ENCODE data around the gene DNAI1. TPM values are rescaled to one million over a fixed set of nuclear protein-coding genes. Genes with fewer than 3 reads are reported as not detected.

The DNAI1 gene
- total RNA-seq, 1 experiment from 2014 or later, result 1.1 TPM

GRCh38 chr9:34568133-34568532, 109.5 kb downstream of the DNAI1 start:
- ChIA-PET CTCF (no interaction called here), POLR2A (no interaction called here)
- no peak overlapping the region for H3K4me3 ChIP-seq (replicated peaks in 1 of 2; ENCODE audit: low read depth in 1 of 2, low read length in 2 of 2)

More at GRCh38 chr9:34568133-34568532, 109.5 kb downstream of the DNAI1 start:
- no peaks in the 10 kb centered on the region for H4K20me1 ChIP-seq (ENCODE audit: insufficient read depth)
- BruUV-seq (replicated peaks), result no TSS peak
- H2AFZ ChIP-seq (ENCODE audit: low read depth, low read length, poor library complexity, severe bottlenecking), result no peak overlapping the region
- H3K9me2 ChIP-seq (ENCODE audit: insufficient read depth), result no peaks in the 10 kb centered on the region
- no peaks in the 10 kb centered on the region; a peak in 1 of 4 replicates for H3K4me1 ChIP-seq (ENCODE audit: control insufficient read depth in 1 of 2, insufficient read depth in 2 of 2, low read length in 2 of 2)
- H3K79me2 ChIP-seq (ENCODE audit: insufficient read depth, low read length), result no peaks in the 10 kb centered on the region
- no peak overlapping the region for H3K27ac ChIP-seq (ENCODE audit: low read depth, low read length)
- RAD21 ChIA-PET (ENCODE audit: low non-redundant PET in 1 of 2, low total read pairs in 2 of 2, uncharacterized antibody in 2 of 2, unreplicated experiment in 2 of 2), result no interaction called here
- DNase-seq (ENCODE audit: low read depth, low spot score) (no peak), ATAC-seq (no peak)
- no peak overlapping the region for H3K4me2 ChIP-seq (ENCODE audit: low read length)
- TF ChIP-seq REST (IDR thresholded peaks at IDR 0.05; ENCODE audit: low read depth), result no peak
- TF ChIP-seq CEBPB (IDR thresholded peaks at IDR 0.05; ENCODE audit: low read depth), result no peak
- TF ChIP-seq CBX3 (IDR thresholded peaks at IDR 0.05; ENCODE audit: low read depth), result no peak
- no peak for TF ChIP-seq POLR2AphosphoS5 (IDR thresholded peaks at IDR 0.05; ENCODE audit: low read depth, low read length)
- TF ChIP-seq EGR1 (IDR thresholded peaks at IDR 0.05; ENCODE audit: low read depth), result no peak
- TF ChIP-seq TCF7L2 (IDR thresholded peaks at IDR 0.05; ENCODE audit: borderline replicate concordance, extremely low read depth, insufficient read depth, insufficient read length), result no peak
- TF ChIP-seq YY1 (IDR thresholded peaks at IDR 0.05; ENCODE audit: extremely low read depth, insufficient replicate concordance, low read depth, low read length), result no peak
- TF ChIP-seq ATF3 (IDR thresholded peaks at IDR 0.05), result no peak
- TF ChIP-seq SRF (IDR thresholded peaks at IDR 0.05; ENCODE audit: low read depth), result no peak
- no peak for TF ChIP-seq EZH2phosphoT487 (IDR thresholded peaks at IDR 0.05; ENCODE audit: borderline replicate concordance)
- no peak for TF ChIP-seq SP1 (IDR thresholded peaks at IDR 0.05; ENCODE audit: low read depth)
- TF ChIP-seq JUND (IDR thresholded peaks at IDR 0.05), result no peak
- no peak for TF ChIP-seq FOSL1 (IDR thresholded peaks at IDR 0.05; ENCODE audit: low read depth)
- no peak for TF ChIP-seq MAX (IDR thresholded peaks at IDR 0.05)
- no peak for TF ChIP-seq CTCF (IDR thresholded peaks at IDR 0.05 in 2 of 3, conservative IDR thresholded peaks at IDR 0.05 in 1 of 3; ENCODE audit: borderline replicate concordance in 1 of 3, insufficient read depth in 1 of 3, low read depth in 2 of 3, low read length in 2 of 3)
- TF ChIP-seq RAD21 (IDR thresholded peaks at IDR 0.05; ENCODE audit: low read depth), result no peak
- no peak for TF ChIP-seq ELF1 (IDR thresholded peaks at IDR 0.05; ENCODE audit: borderline replicate concordance, low read depth)
- no peak for TF ChIP-seq ZFX (IDR thresholded peaks at IDR 0.05)
- TF ChIP-seq ZBTB33 (IDR thresholded peaks at IDR 0.05; ENCODE audit: extremely low read depth, insufficient replicate concordance, low read length), result no peak
- intact Hi-C loops (cut with micrococcal nuclease), result no loop called here
- H3K27me3 ChIP-seq (ENCODE audit: insufficient read depth, low read length), result no peaks in the 10 kb centered on the region
- H3K9me3 ChIP-seq (ENCODE audit: control insufficient read depth in 1 of 2, insufficient read depth in 1 of 2, low read depth in 1 of 2, low read length in 2 of 2), result no peaks in the 10 kb centered on the region
- no peak overlapping the region for H3K9ac ChIP-seq (ENCODE audit: low read length)
- no peaks in the 10 kb centered on the region for H3K36me3 ChIP-seq (ENCODE audit: control insufficient read depth in 1 of 2, insufficient read depth in 2 of 2, low read length in 2 of 2)
